Subcutaneous adipose tissue (tissue), 4 donors: Measurements from ENCODE around the gene HRH1. TPM values are rescaled to one million over a fixed set of nuclear protein-coding genes. Genes with fewer than 3 reads are reported as not detected.

Experiments used
- CTCF ChIP-seq: fragments of 450-650 bp; IDR thresholded peaks from one replicate; pipeline ENCODE4 v1.5.1; 2016; ENCODE audit warnings: low read depth, mild to moderate bottlenecking, control low read depth, antibody characterized with exemption, moderate library complexity
- small RNA-seq: library from RNA; depleted of rRNA; stranded (forward); fragments of <200 nt; gene quantifications from one replicate; pipeline ENCODE3, GENCODE V24; 2016
- total RNA-seq, 4 donors: library from RNA; depleted of rRNA; stranded (reverse); fragments of >200 nt; gene quantifications; one replicate each; pipeline ENCODE4 v1.1.0, GENCODE V29; 2016

Gene HRH1
- total RNA-seq, 4 donors from 2014 or later, result 3.2 to 8.4 (median 4.9) TPM

- no peak for TF ChIP-seq CTCF
These were observed 153.6 kb downstream of the HRH1 start for GRCh38 chr3:11307830-11308432.

GRCh38 chr3:11310258-11310657 lies 156.0 kb downstream of the HRH1 start:
- TF ChIP-seq CTCF, result no peak

- TF ChIP-seq CTCF, result no peak
These were observed 157.9 kb downstream of the HRH1 start for GRCh38 chr3:11312166-11312565.

Small RNA genes within 50 kb of the gene (small RNA-seq; reads per million reads assigned to genes)
- gene AC083855.1, result not detected

Other genes with a start within 250 kb of the HRH1 start
- gene SLC6A1, start 161.7 kb upstream of the HRH1 start, total RNA-seq, result 1 to 10 TPM in 1 of 4 donors, under 1 TPM in 2, not detected in 1; 0.44 to 2.3 (median 0.68) TPM
- 100 to 1,000 TPM in 1 of 4 donors, 10 to 100 TPM in 3; 55.0 to 130 (median 87.5) TPM for gene ATG7, start 117.9 kb downstream of the HRH1 start, total RNA-seq